Hindlimb muscle (tissue), 1 donor: Measurements from ENCODE around the gene CERT1. TPM values are rescaled to one million over a fixed set of nuclear protein-coding genes. Genes with fewer than 3 reads are reported as not detected.

Source experiments
- DNase-seq: peaks from one replicate; pipeline ENCODE4 v3.0.0-alpha.2; 2013
- polyA plus RNA-seq: library from polyadenylated mRNA; unstranded; fragments of 120-200 nt; gene quantifications from one replicate; pipeline ENCODE4 v1.2.1, GENCODE V29; 2013; ENCODE audit not compliant: insufficient read length

CERT1 gene
- polyA plus RNA-seq, 1 donor: 34.0 TPM

GRCh38 chr5:75387806-75388205, 123.6 kb downstream of the CERT1 start:
- no peak for DNase-seq

GRCh38 chr5:75384218-75384617, 127.2 kb downstream of the CERT1 start:
- no peak for DNase-seq

GRCh38 chr5:75381456-75381855, 130.0 kb downstream of the CERT1 start:
- no peak for DNase-seq

GRCh38 chr5:75380099-75380498, 131.3 kb downstream of the CERT1 start:
- DNase-seq: no peak

GRCh38 chr5:75375414-75375813, 136.0 kb downstream of the CERT1 start:
- no peak for DNase-seq

GRCh38 chr5:75374394-75374814, 137.0 kb downstream of the CERT1 start:
- DNase-seq: no peak

GRCh38 chr5:75373862-75374261, 137.6 kb downstream of the CERT1 start:
- DNase-seq: no peak

GRCh38 chr5:75368391-75368790, 143.0 kb downstream of the CERT1 start:
- no peak for DNase-seq

GRCh38 chr5:75367401-75367800, 144.0 kb downstream of the CERT1 start:
- DNase-seq: no peak

- no peak for DNase-seq
These were observed 144.6 kb downstream of the CERT1 start for GRCh38 chr5:75366787-75367186.

GRCh38 chr5:75365740-75366139, 145.7 kb downstream of the CERT1 start:
- no peak for DNase-seq

- DNase-seq: no peak
These were observed 146.7 kb downstream of the CERT1 start for GRCh38 chr5:75364571-75365280.

- no peak for DNase-seq
These were observed 147.5 kb downstream of the CERT1 start for GRCh38 chr5:75363726-75364495.

- no peak for DNase-seq
These were observed 148.3 kb downstream of the CERT1 start for GRCh38 chr5:75363111-75363510.

- DNase-seq: no peak
These were observed 148.9 kb downstream of the CERT1 start for GRCh38 chr5:75362474-75362975.

GRCh38 chr5:75361310-75361709, 150.1 kb downstream of the CERT1 start:
- DNase-seq: no peak

GRCh38 chr5:75358117-75358516, 153.3 kb downstream of the CERT1 start:
- no peak for DNase-seq

GRCh38 chr5:75356719-75357118, 154.7 kb downstream of the CERT1 start:
- no peak for DNase-seq

- DNase-seq: no peak
These were observed 156.2 kb downstream of the CERT1 start for GRCh38 chr5:75355236-75355635.

GRCh38 chr5:75351139-75351926, 160.1 kb downstream of the CERT1 start:
- DNase-seq: no peak

GRCh38 chr5:75349663-75350062, 161.8 kb downstream of the CERT1 start:
- no peak for DNase-seq

- no peak for DNase-seq
These were observed 163.2 kb downstream of the CERT1 start for GRCh38 chr5:75348241-75348640.

GRCh38 chr5:75342836-75343235, 168.6 kb downstream of the CERT1 start:
- no peak for DNase-seq
